ENCODE results near the gene GALNT16. TPM values are rescaled to one million over a fixed set of nuclear protein-coding genes. Genes with fewer than 3 reads are reported as not detected.

The GALNT16 gene
- total RNA-seq, 4 donors from 2014 or later: 8.3 to 11.7 (median 10.7) TPM

- no peak for TF ChIP-seq CTCF (IDR thresholded peaks at IDR 0.05)
- TF ChIP-seq EP300 (IDR thresholded peaks at IDR 0.05): no peak
- no peak for TF ChIP-seq POLR2A (IDR thresholded peaks at IDR 0.05)
- no peak overlapping the region for H3K27ac ChIP-seq
- no peak for DNase-seq (ENCODE audit: low spot score in 2 of 2)
- no peaks in the 10 kb centered on the region for H3K27me3 ChIP-seq
- no peak overlapping the region for H3K4me3 ChIP-seq
- WGBS, 2 donors: 68 to 70% methylated on average over 10 of the region's 10 CpGs
- H3K9me3 ChIP-seq: no peaks in the 10 kb centered on the region
- H3K36me3 ChIP-seq: no peaks in the 10 kb centered on the region
- H3K4me1 ChIP-seq: no peaks in the 10 kb centered on the region
These were observed 21.7 kb downstream of the GALNT16 start for GRCh38 chr14:69281450-69282169.

- DNase-seq (ENCODE audit: low spot score in 2 of 2): no peak
- H3K4me1 ChIP-seq: peaks cover 0 to 5% (median 0%) of the 10 kb centered on the region in 4 donors
- no peaks in the 10 kb centered on the region for H3K27me3 ChIP-seq
- no peaks in the 10 kb centered on the region for H3K36me3 ChIP-seq
- TF ChIP-seq CTCF (IDR thresholded peaks at IDR 0.05): no peak
- TF ChIP-seq EP300 (IDR thresholded peaks at IDR 0.05): no peak
- no peak for TF ChIP-seq POLR2A (IDR thresholded peaks at IDR 0.05)
- WGBS, 2 donors: 92 to 93% methylated on average over 6 of the region's 6 CpGs
- no peak overlapping the region for H3K4me3 ChIP-seq
- no peak overlapping the region for H3K27ac ChIP-seq
- no peaks in the 10 kb centered on the region for H3K9me3 ChIP-seq
These were observed 22.5 kb downstream of the GALNT16 start for GRCh38 chr14:69282448-69282847.

- Histone ChIP-seq H3K9me3 (no peaks in the 10 kb centered on the region), H3K27ac (no peak overlapping the region), H3K4me1 (peaks cover 0 to 12% (median 0%) of the 10 kb centered on the region in 4 donors), H3K27me3 (no peaks in the 10 kb centered on the region), H3K4me3 (no peak overlapping the region), H3K36me3 (no peaks in the 10 kb centered on the region)
- no peak for TF ChIP-seq POLR2A (IDR thresholded peaks at IDR 0.05)
- TF ChIP-seq CTCF (IDR thresholded peaks at IDR 0.05): no peak
- TF ChIP-seq EP300 (IDR thresholded peaks at IDR 0.05): no peak
- 76 to 82% methylated on average over 9 of the region's 9 CpGs for WGBS, 2 donors
- DNase-seq (ENCODE audit: low spot score in 2 of 2): no peak
These were observed 24.2 kb downstream of the GALNT16 start for GRCh38 chr14:69284170-69284569.

- H3K4me3 ChIP-seq: no peak overlapping the region
- 74 to 81% methylated on average over 7 of the region's 7 CpGs for WGBS, 2 donors
These were observed 25.8 kb downstream of the GALNT16 start for GRCh38 chr14:69285661-69286255.

More at GRCh38 chr14:69285661-69286255, 25.8 kb downstream of the GALNT16 start:
- H3K4me1 ChIP-seq: peaks cover 0 to 17% (median 0%) of the 10 kb centered on the region in 4 donors
- TF ChIP-seq EP300 (IDR thresholded peaks at IDR 0.05) (no peak), CTCF (IDR thresholded peaks at IDR 0.05) (no peak), POLR2A (IDR thresholded peaks at IDR 0.05) (no peak)
- H3K36me3 ChIP-seq: no peaks in the 10 kb centered on the region
- no peak for DNase-seq (ENCODE audit: low spot score in 2 of 2)
- H3K9me3 ChIP-seq: no peaks in the 10 kb centered on the region
- no peaks in the 10 kb centered on the region for H3K27me3 ChIP-seq
- H3K27ac ChIP-seq: no peak overlapping the region

All from tibial nerve (tissue), 4 donors.